ENCODE results near the gene MCTP1.

DNA sequence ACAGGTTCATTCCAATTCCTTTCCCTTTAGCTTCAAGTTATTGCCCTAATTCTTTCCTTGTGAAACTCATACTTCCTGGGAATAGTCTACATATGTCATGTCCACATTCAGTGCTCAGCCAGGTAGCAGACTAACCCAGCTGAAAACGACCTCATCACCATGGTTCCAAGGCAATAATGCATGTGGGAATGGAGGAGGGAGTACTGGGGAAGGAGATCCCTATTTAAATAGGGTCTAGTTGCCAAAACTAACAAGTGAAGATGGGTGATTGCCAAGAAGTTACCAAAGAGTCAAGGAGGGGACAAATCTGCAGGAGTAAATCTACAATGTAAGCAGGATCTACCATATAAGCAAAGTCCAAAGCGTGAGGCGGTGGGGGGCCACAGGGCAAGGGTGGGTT lies 47.3 kb upstream of the MCTP1 start:
- no peak for TF ChIP-seq EZH2phosphoT487 (IDR thresholded peaks at IDR 0.05; ENCODE audit: insufficient read depth, low read depth)
- no peak for TF ChIP-seq EZH2 (IDR thresholded peaks at IDR 0.05; ENCODE audit: insufficient read depth, poor library complexity, severe bottlenecking)

Measured in GM23248 (cell line).